Activated T-helper 1 cell treated with anti-CD3 and anti-CD28 coated beads, Interleukin-12 subunit alpha, Interleukin-12 subunit beta, Interleukin-2, Interleukin-4 antibody, amounts not matched to agents 30 ng/mL and 10 ng/mL and 1 ng/mL, durations not matched to agents 14 hours and 24 hours and 36 hours (primary cell): ENCODE results near the gene RIPOR2. TPM values are rescaled to one million over a fixed set of nuclear protein-coding genes. Genes with fewer than 3 reads are reported as not detected.
A peak's percentile ranks its signal among the peaks of the same experiment; 100 is the strongest.

Experiments used
- DNase-seq: peaks from one replicate; pipeline ENCODE4 v3.0.0; 2021; ENCODE audit warnings: low spot score
- H3K27ac Mint-ChIP-seq: one replicate; pipeline ENCODE4 v1.8.0; 2021; ENCODE audit warnings: mild to moderate bottlenecking, mixed read lengths
- H3K27me3 Mint-ChIP-seq: one replicate; pipeline ENCODE4 v1.8.0; 2022; ENCODE audit warnings: mild to moderate bottlenecking, moderate library complexity, mixed read lengths; ENCODE audit not compliant: insufficient read depth
- H3K36me3 Mint-ChIP-seq: one replicate; pipeline ENCODE4 v1.8.0; 2021; ENCODE audit warnings: low read depth, mixed read lengths
- H3K4me1 Mint-ChIP-seq: one replicate; pipeline ENCODE4 v1.8.0; 2021; ENCODE audit warnings: low read depth, mixed read lengths
- H3K4me3 Mint-ChIP-seq: one replicate; pipeline ENCODE4 v1.8.0; 2021; ENCODE audit warnings: mild to moderate bottlenecking, moderate library complexity, mixed read lengths
- H3K9me3 Mint-ChIP-seq: one replicate; pipeline ENCODE4 v1.8.0; 2021; ENCODE audit warnings: mixed read lengths
- intact Hi-C: fragments of 100-400 bp; cut with micrococcal nuclease; formaldehyde crosslinking; loops from one replicate; pipeline ENCODE4 v1.15.1; 2024
- total RNA-seq: library from RNA; stranded (reverse); gene quantifications from 2 replicates; pipeline ENCODE4 v1.2.3, GENCODE V29; 2022

The RIPOR2 gene
- total RNA-seq, 1 donor from 2014 or later, result 30.8 TPM

- Mint-ChIP-seq H3K4me3 (no peak overlapping the region), H3K9me3 (no peaks in the 10 kb centered on the region), H3K27ac (no peak overlapping the region), H3K4me1 (peaks cover 44% of the 10 kb centered on the region), H3K36me3 (peaks cover 14% of the 10 kb centered on the region), H3K27me3 (no peaks in the 10 kb centered on the region)
- DNase-seq, result no peak
- intact Hi-C loops, result no loop called here
These were observed 33.0 kb upstream of the RIPOR2 start for GRCh38 chr6:24968783-24969182.

DNA sequence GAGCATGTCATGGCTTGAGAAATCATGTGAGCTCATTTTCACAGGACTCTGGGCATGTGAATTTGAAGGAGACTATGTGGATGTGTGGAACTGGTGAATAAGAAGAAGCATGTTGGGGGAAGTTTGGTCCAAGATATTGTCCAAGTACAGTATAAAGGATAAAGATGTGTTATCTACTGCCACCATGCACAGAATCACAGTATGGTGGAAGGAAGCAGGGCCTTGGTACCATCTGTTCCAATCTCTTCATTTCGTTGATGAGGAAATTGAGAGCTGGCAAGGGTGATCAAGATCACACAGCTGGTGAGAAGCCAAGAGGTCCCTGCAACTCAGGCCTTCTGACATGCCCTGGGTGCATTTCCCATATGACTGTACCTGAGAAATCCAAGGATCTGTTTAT is 31.5 kb upstream of the RIPOR2 start:
- no peak overlapping the region for H3K4me3 Mint-ChIP-seq
- intact Hi-C loops, result no loop called here
- H3K27ac Mint-ChIP-seq, result no peak overlapping the region
- H3K36me3 Mint-ChIP-seq, result peaks cover 13% of the 10 kb centered on the region
- H3K9me3 Mint-ChIP-seq, result no peaks in the 10 kb centered on the region
- H3K27me3 Mint-ChIP-seq, result no peaks in the 10 kb centered on the region
- H3K4me1 Mint-ChIP-seq, result peaks cover 32% of the 10 kb centered on the region
- no peak for DNase-seq

GRCh38 chr6:24966381-24966780 is 30.6 kb upstream of the RIPOR2 start:
- H3K4me3 Mint-ChIP-seq, result no peak overlapping the region
- no peaks in the 10 kb centered on the region for H3K27me3 Mint-ChIP-seq
- H3K4me1 Mint-ChIP-seq, result peaks cover 36% of the 10 kb centered on the region
- H3K9me3 Mint-ChIP-seq, result no peaks in the 10 kb centered on the region
- H3K27ac Mint-ChIP-seq, result no peak overlapping the region
- peaks cover 15% of the 10 kb centered on the region for H3K36me3 Mint-ChIP-seq
- intact Hi-C loops, result no loop called here
- DNase-seq, result no peak

- Mint-ChIP-seq H3K27me3 (no peaks in the 10 kb centered on the region), H3K9me3 (peaks cover 13% of the 10 kb centered on the region), H3K36me3 (peaks cover 19% of the 10 kb centered on the region), H3K4me1 (peaks cover 45% of the 10 kb centered on the region), H3K4me3 (no peak overlapping the region), H3K27ac (no peak overlapping the region)
- DNase-seq, result no peak
- intact Hi-C loops, result no loop called here
These were observed 28.3 kb upstream of the RIPOR2 start for GRCh38 chr6:24963887-24964570.

DNA sequence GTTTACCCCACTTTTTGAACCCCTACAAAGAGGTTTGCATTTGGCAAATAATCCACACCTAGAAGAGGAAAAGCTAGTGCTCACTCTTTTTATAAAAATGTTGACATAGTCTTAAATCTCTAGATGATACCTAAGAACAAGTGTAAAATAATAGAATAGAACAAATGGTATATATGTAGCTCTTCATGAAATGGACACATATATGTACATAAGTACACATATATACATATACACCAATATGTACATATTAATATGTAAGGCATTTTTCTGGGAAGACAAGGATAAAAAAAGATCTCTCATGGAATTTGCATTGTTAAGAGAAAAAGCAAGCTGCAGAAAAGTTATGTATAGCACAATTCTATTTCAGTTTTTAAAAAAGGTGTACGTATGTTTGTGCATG is 27.6 kb upstream of the RIPOR2 start:
- intact Hi-C loops, result no loop called here
- peaks cover 13% of the 10 kb centered on the region for H3K9me3 Mint-ChIP-seq
- no peaks in the 10 kb centered on the region for H3K27me3 Mint-ChIP-seq
- peaks cover 19% of the 10 kb centered on the region for H3K36me3 Mint-ChIP-seq
- H3K27ac Mint-ChIP-seq, result no peak overlapping the region
- DNase-seq, result no peak
- H3K4me3 Mint-ChIP-seq, result no peak overlapping the region
- peaks cover 45% of the 10 kb centered on the region for H3K4me1 Mint-ChIP-seq

GRCh38 chr6:24961852-24962251 is 26.1 kb upstream of the RIPOR2 start:
- H3K4me3 Mint-ChIP-seq, result no peak overlapping the region
- H3K27ac Mint-ChIP-seq, result no peak overlapping the region
- H3K9me3 Mint-ChIP-seq, result peaks cover 13% of the 10 kb centered on the region
- DNase-seq, result no peak
- H3K36me3 Mint-ChIP-seq, result peaks cover 19% of the 10 kb centered on the region
- intact Hi-C loops, result no loop called here
- H3K27me3 Mint-ChIP-seq, result no peaks in the 10 kb centered on the region
- peaks cover 47% of the 10 kb centered on the region for H3K4me1 Mint-ChIP-seq

- peak overlapping the region; percentile 3 for H3K4me3 Mint-ChIP-seq
- no peaks in the 10 kb centered on the region for H3K27me3 Mint-ChIP-seq
- DNase-seq, result no peak
- H3K4me1 Mint-ChIP-seq, result peaks cover 55% of the 10 kb centered on the region
- H3K27ac Mint-ChIP-seq, result peak overlapping the region; percentile 19
- H3K9me3 Mint-ChIP-seq, result peaks cover 13% of the 10 kb centered on the region
- intact Hi-C loops, result no loop called here
- H3K36me3 Mint-ChIP-seq, result peaks cover 16% of the 10 kb centered on the region
These were observed 25.3 kb upstream of the RIPOR2 start for GRCh38 chr6:24960991-24961475.

DNA sequence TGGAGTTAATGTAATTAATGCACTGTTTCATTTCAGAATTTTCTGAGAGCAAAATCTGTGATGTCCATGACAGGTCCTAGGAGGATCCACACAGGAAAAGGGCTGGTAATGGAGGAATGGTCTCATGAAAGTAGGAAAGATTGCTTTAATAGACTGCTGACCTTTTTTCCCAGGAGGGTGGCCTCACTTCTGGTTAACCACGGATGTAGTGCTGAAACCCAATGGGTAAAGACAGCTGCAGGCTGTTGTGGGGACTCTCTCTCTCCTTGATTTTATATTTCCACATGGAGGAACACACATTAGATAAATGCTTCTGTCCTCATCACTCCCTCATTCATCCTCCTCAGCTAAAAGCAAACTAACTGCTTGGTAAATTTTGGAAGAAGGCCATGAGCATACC is 23.6 kb upstream of the RIPOR2 start:
- Mint-ChIP-seq H3K9me3 (peaks cover 13% of the 10 kb centered on the region), H3K27me3 (no peaks in the 10 kb centered on the region), H3K4me1 (peaks cover 69% of the 10 kb centered on the region), H3K27ac (no peak overlapping the region), H3K36me3 (peaks cover 20% of the 10 kb centered on the region), H3K4me3 (peak overlapping the region; percentile 47)
- no peak for DNase-seq
- intact Hi-C loops, result loop anchor here (1.0 kb wide), 1 partner anchor 8 kb away; no protein-coding TSS in a partner anchor

DNA sequence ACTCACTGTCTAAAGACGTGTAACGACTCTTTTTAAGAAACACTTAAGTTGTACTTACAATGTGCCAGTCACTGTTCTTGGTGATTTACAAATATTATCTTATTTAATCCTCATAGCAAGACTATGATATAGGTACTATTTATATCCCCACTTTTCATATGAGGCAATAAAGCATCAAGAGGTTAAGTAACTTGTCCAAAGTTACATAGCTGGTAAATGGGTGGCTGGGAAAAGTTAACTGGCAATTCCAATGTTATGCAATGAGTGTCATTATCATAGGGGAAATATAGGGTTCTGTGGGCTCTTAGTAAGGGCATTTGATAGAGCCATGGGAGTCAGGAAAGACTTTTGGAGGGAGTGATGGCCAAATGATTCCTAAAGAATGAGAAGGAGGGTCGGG is 21.4 kb upstream of the RIPOR2 start:
- H3K4me1 Mint-ChIP-seq, result peaks cover 84% of the 10 kb centered on the region
- no peaks in the 10 kb centered on the region for H3K27me3 Mint-ChIP-seq
- no peak for DNase-seq
- H3K36me3 Mint-ChIP-seq, result peaks cover 27% of the 10 kb centered on the region
- intact Hi-C loops, result no loop called here
- peak overlapping the region; percentile 57 for H3K4me3 Mint-ChIP-seq
- H3K27ac Mint-ChIP-seq, result peak overlapping the region; percentile 75
- peaks cover 17% of the 10 kb centered on the region for H3K9me3 Mint-ChIP-seq

GRCh38 chr6:24953726-24954125 is 18.0 kb upstream of the RIPOR2 start:
- Mint-ChIP-seq H3K4me3 (no peak overlapping the region), H3K4me1 (peaks cover 89% of the 10 kb centered on the region), H3K36me3 (peaks cover 13% of the 10 kb centered on the region), H3K27ac (peak overlapping the region; percentile 37), H3K27me3 (no peaks in the 10 kb centered on the region), H3K9me3 (peaks cover 4% of the 10 kb centered on the region)
- no peak for DNase-seq
- intact Hi-C loops, result no loop called here

DNA sequence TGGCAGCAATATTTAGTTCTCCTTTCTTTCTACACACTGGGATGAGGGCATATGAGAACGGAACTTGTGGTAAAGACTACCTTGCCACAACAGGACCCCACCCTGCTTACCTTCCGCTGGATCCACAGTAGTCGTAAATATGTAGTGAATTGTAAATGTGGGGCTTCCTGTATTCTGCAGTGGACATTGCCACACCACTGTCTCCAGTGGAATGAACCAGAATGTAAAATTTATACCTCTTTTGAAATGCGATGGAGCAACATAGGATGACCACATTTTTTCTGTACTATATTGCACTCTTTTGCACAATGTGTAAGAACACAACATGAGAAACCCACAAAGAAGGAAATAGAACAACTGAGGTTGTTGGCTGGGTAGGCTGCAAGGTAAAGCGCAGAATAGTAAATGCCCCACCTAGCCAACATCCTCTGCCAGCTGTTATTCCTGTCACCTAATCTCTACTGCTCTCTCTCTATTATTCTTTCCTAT is 16.1 kb upstream of the RIPOR2 start:
- peak overlapping the region; percentile 77 for H3K27ac Mint-ChIP-seq
- peak overlapping the region; percentile 64 for H3K4me3 Mint-ChIP-seq
- peak; percentile 57 for DNase-seq

GRCh38 chr6:24950218-24950941 is 14.6 kb upstream of the RIPOR2 start:
- no peak for DNase-seq
- peaks cover 18% of the 10 kb centered on the region for H3K36me3 Mint-ChIP-seq
- H3K9me3 Mint-ChIP-seq, result peaks cover 15% of the 10 kb centered on the region
- peak overlapping the region; percentile 53 for H3K4me3 Mint-ChIP-seq
- no peaks in the 10 kb centered on the region for H3K27me3 Mint-ChIP-seq
- H3K4me1 Mint-ChIP-seq, result peaks cover 85% of the 10 kb centered on the region
- peak overlapping the region; percentile 95 for H3K27ac Mint-ChIP-seq
- intact Hi-C loops, result loop anchor here (1.0 kb wide), 1 partner anchor 24 kb away; no protein-coding TSS in a partner anchor

More for the DNA sequence above, 16.1 kb upstream of the RIPOR2 start:
- Mint-ChIP-seq H3K27me3 (no peaks in the 10 kb centered on the region), H3K9me3 (peaks cover 8% of the 10 kb centered on the region), H3K4me1 (peaks cover 94% of the 10 kb centered on the region), H3K36me3 (peaks cover 18% of the 10 kb centered on the region)
- intact Hi-C loops, result loop anchor here (1.0 kb wide), 1 partner anchor 7 kb away; no protein-coding TSS in a partner anchor

DNA sequence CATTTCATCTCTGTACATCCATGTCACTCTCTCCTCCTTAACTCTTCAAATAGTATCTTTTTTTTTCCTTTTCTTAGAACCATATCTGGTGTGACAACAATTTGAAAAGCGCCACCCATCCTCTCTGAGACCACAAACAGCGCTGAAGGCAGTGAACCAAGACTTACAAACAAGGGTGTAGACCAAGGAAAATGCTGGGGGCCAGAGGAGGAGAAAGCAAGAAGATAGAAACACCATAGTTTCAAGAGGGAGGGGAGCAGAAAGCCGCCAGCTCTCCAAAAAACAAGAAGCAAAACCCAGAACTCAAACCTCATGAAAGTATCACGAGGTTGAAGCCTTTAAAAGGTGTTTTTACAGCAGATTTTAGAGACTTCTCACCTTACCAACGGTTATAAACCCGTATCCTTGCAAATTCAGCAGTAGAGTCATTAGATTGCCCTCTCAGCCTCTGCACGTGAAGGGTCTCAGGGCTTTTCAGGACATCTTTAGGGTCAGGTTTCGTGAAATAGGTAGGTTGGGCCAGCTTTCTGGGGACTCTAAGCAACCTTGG is 13.3 kb upstream of the RIPOR2 start:
- Mint-ChIP-seq H3K4me1 (peaks cover 76% of the 10 kb centered on the region), H3K4me3 (peak overlapping the region; percentile 65), H3K36me3 (peaks cover 27% of the 10 kb centered on the region), H3K27ac (peak overlapping the region; percentile 95), H3K27me3 (no peaks in the 10 kb centered on the region), H3K9me3 (peaks cover 28% of the 10 kb centered on the region)
- intact Hi-C loops, result loop anchor here (1.0 to 2.0 kb wide), 2 partner anchors 13 to 44 kb away; no protein-coding TSS in a partner anchor
- DNase-seq, result peak; percentile 68
